Fibroblast of skin of abdomen (primary cell): ENCODE data around the gene THG1L.

ENCODE experiments used
- DNase-seq: peaks from one replicate; pipeline ENCODE4 v3.0.0-alpha.2; 2013

The THG1L gene

DNA sequence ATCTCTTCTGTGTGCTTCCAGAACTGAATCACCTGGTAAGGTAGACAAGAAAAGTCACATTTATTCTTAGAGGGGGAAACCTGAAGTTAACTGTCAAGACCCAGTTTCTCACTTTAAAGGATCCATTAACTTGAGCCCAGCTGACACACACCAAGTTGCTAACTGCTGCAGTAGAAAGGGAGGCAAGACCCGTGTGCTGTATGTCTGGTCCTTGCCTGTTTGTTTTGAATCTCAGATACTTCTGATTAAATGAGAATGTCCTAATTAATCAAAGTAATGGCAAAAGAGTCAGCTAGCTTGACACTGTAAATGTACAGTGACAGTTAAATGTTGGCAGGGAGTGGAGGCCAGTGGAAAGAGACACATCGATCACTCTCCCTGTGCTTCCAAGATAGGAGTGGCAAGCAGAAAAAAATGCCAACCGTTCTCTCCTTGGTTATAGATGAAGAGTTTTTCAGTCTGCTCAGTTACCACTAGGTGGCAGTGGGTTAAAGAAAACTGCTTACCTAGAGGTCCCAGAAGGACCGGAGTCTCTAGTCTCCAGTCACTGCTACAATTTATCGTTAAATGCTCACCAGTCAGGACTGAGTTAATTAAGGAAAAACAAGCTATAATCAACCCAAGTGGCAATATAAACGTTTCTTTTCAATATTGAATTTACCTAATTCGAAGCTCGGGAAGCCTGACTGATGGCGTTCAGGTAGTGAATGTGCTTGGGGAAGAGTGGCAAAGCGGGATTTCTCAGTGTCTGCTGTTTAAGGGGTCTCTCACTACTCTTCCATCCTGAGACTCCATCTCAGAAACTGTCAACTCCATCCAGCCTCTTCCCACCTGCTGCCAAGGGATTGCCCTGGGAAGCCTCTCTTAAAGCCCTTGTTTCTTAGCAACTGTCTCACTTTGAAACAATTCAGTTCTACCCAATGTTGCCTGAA lies 30.7 kb downstream of the THG1L start:
- peak; percentile 68 for DNase-seq

DNA sequence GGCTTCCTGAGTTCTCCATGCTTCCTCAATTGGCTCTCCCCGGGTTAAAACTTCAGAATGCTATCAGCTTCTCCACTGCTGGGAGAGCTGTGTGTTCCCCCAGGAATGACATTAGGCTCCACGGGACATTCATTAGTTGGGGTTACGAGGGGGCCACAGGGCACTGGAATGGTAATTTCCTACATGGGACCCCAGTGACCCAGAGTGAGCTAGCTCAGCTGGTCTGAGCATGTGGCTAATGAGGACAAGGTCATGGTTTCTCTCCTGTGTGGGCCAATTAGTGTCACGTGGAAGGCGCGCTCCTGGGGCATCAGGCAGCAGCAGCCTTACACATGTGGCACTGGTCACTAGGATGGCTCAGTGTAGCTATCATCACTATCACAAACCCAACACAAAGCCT lies 33.3 kb downstream of the THG1L start:
- DNase-seq = no peak

DNA sequence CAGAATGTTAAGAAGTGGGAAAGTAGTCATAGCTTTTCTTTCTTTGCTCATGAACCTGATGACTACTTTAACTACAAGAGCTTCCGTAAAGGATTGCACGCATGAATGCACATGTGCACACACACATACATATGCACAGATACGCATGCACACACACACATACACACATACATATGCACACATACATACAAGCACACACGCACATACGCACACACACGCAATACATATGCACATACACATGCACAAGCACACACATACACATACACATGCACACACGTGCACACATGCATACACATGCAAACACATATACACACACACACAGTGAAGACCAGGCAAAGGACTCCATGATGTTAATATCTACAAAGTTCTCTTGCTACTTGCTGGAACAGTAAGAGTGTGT lies 35.2 kb downstream of the THG1L start:
- DNase-seq = no peak

DNA sequence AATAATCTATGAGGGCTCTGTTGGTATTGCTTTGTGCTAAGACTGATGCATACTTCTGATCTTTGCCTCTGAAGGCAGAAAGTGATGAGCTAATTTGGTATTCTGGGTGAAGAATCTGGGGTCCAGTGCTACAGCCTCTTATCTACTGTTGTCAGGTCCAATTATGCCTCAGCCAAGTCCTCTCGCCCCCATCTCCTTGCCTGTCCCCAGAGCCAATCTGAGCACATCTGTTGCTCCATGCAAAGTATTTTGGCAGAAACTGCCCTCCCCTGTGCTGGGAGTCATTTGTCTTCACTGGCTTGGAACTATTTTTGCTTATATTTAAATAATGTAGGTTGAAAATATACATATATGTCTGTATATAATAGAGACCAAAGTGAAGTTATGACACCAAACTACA lies 35.7 kb downstream of the THG1L start:
- no peak for DNase-seq

DNA sequence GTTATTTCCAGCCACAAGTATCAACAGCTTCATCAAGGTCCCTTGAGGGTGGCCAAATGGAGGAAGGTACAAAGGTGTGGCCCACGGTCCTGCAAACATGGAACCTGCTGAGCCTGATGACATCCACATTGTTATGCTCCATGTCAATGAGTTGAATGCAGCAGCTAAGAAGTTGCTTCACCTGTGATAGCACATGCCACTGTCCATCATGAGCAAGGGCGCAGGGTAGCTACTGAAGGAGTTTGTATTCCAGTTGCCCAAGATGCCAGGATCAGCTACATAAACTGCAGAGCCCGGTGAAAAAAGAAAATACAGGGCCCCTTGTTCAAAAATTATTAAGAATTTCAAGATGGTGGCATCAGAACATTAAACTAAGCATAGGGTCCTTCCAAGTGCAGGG lies 36.5 kb downstream of the THG1L start:
- DNase-seq = no peak

DNA sequence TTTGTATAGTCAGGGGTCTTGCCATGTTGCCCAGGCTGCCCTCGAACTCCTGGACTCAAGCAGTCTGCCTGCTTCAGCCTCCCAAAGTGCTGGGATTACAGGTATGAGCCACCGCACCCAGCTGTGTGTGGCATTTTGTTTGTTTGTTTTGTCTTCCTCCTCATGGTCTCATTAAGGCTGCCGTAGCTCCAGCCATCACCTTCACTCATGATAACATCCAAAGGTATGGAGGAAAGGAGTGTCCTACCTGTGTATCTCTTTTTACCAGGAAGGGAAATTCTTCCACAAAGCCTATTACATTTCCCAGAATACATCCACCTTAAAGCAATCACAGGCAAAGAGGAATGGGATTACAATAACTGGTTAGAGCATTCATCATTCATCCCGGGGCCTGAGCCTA lies 39.4 kb downstream of the THG1L start:
- no peak for DNase-seq

DNA sequence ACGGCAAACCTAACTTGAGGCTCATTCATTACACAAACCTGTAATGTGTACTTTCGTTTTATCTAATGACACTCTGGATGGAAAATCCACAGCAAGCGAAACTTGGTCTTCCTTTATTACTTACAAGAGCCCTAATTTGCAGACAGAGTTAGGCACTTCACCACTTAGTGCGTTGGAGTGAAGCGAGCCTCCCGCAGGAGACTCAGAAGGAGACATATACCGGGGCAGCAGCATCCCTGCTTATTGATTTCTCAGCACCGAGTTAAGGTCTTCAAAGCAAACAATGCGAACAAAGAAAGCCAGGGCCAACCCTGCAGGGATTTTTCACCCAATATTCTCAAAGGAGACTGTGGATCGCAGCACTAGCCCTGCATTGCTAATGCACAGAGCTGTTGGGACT lies 40.9 kb downstream of the THG1L start:
- no peak for DNase-seq

DNA sequence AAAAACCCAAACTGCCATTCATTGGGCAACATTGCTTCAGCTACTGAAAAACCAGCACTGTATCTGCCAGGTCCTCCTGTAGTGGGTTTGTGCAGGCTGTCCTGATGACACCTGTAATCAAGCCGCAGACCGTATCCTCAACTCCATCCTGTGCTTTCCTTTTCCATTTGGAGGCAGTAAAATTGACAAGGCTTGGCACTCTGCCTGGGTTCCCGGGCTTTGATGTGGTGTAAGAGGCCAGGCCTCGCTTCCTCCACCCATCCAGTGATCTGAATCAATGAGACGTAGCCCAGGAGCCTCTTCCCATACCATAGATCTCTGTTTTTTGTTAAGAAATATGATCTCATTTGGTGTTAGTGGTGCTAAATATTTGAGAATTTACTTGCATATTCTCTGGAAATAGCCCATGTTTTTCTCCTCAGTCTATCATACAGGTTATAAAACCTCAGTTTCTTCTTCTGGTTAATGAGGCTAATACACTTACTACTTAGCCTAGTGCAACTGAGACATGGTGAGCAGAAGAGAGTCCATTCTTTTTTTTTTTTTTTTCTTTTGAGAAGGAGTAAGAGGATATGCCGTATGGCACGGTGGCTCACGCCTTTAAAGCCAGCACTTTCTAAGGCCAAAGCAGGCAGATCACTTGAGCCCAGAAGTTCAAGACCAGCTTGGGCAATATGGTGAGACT lies 47.0 kb downstream of the THG1L start:
- peak; percentile 70 for DNase-seq

DNA sequence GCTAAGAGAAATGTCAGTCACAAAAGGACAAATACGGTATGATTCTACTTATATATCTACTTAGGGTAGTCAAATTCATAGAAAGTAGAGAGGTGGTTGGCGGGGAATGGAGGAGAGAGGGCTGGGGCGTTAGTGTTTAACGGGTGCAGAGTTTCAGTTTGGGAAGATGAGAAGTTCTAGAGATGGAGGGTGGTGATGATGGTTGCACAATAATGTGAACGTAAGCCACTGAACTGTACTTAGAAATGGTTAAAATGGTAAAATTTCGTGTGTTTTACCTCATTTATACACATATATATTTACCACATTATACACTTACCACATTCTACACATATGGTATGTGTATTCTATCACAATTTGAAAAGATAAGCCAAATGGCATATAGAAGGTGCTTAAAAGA lies 48.0 kb downstream of the THG1L start:
- no peak for DNase-seq

DNA sequence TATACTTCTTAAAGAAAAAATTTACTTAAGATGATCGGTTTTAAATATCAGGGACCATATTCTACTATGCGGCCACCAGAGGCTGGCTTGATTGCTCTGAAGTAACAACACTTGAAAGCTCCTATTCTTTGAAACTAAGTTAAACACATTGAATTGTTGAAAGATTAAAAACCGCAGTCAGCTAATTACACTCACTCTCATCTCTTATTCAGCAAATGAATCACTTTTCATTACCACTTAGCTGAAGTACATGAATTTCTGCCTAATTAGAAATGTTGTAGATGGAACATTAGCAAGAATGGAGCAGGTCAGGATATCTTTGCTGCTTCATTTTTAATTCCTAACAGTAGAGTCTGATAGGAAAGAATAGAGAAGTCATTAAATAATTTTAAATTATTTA lies 54.6 kb downstream of the THG1L start:
- no peak for DNase-seq
